GM18868 (cell line): ENCODE measurements around the gene ID2.
A peak's percentile ranks its signal among the peaks of the same experiment; 100 is the strongest.

Source experiments
- ATAC-seq: cut with Tn5 transposase; IDR thresholded peaks from one replicate; pipeline ENCODE4 v1.9.1; 2021; ENCODE audit warnings: mild to moderate bottlenecking, moderate library complexity; ENCODE audit not compliant: unreplicated experiment

The ID2 gene

GRCh38 chr2:8681786-8682692, at the start of gene ID2:
Gene ID2, plus strand, starts transcription at chr2:8682056. Its CDS starts 110 bp downstream, at chr2:8682166.
- ATAC-seq: peak; percentile 80

- ATAC-seq: no peak
Observed at GRCh38 chr2:8632755-8633154, 49.1 kb upstream of the ID2 start.

- no peak for ATAC-seq
Observed at GRCh38 chr2:8633186-8633734, 48.6 kb upstream of the ID2 start.

GRCh38 chr2:8633735-8634313, 48.0 kb upstream of the ID2 start:
- no peak for ATAC-seq

GRCh38 chr2:8634466-8635172, 47.2 kb upstream of the ID2 start:
- ATAC-seq: no peak

- ATAC-seq: no peak
Observed at GRCh38 chr2:8636041-8636491, 45.8 kb upstream of the ID2 start.

GRCh38 chr2:8636721-8637636, 44.9 kb upstream of the ID2 start:
- ATAC-seq: no peak

- ATAC-seq: no peak
Observed at GRCh38 chr2:8638327-8638726, 43.5 kb upstream of the ID2 start.

- no peak for ATAC-seq
Observed at GRCh38 chr2:8639122-8639635, 42.7 kb upstream of the ID2 start.

GRCh38 chr2:8640498-8640897, 41.4 kb upstream of the ID2 start:
- no peak for ATAC-seq

GRCh38 chr2:8641301-8641965, 40.4 kb upstream of the ID2 start:
- ATAC-seq: no peak

GRCh38 chr2:8642366-8643068, 39.3 kb upstream of the ID2 start:
- ATAC-seq: no peak

- no peak for ATAC-seq
Observed at GRCh38 chr2:8643250-8643995, 38.4 kb upstream of the ID2 start.

GRCh38 chr2:8643996-8644356, 37.9 kb upstream of the ID2 start:
- ATAC-seq: no peak

GRCh38 chr2:8644605-8645175, 37.2 kb upstream of the ID2 start:
- ATAC-seq: no peak

- no peak for ATAC-seq
Observed at GRCh38 chr2:8645176-8645831, 36.6 kb upstream of the ID2 start.

GRCh38 chr2:8646731-8647461, 35.0 kb upstream of the ID2 start:
- ATAC-seq: no peak
